Measurements from ENCODE around the gene EN1.

EN1 gene

GRCh38 chr2:118812552-118812951 is 34.9 kb downstream of the EN1 start:
- Histone ChIP-seq H3K9ac (ENCODE audit: low read depth in 1 of 2, low read length in 2 of 2) (no peak overlapping the region), H3K27me3 (ENCODE audit: control insufficient read depth in 2 of 2, insufficient read depth in 2 of 2, low read length in 2 of 2) (peaks cover 3 to 22% of the 10 kb centered on the region in 2 donors), H3K4me3 (ENCODE audit: low read length in 2 of 2) (no peak overlapping the region), H3K36me3 (ENCODE audit: control insufficient read depth in 2 of 2, insufficient read depth in 2 of 2, low read length in 2 of 2) (no peaks in the 10 kb centered on the region), H3K4me1 (ENCODE audit: control insufficient read depth in 2 of 2, insufficient read depth in 2 of 2, low read length in 2 of 2) (no peaks in the 10 kb centered on the region), H3K27ac (ENCODE audit: low read depth in 2 of 2, low read length in 2 of 2) (no peak overlapping the region), H3K9me3 (ENCODE audit: control insufficient read depth in 2 of 2, low read length in 2 of 2) (no peaks in the 10 kb centered on the region)

- Histone ChIP-seq H3K27ac (ENCODE audit: low read depth in 2 of 2, low read length in 2 of 2) (no peak overlapping the region), H3K27me3 (ENCODE audit: control insufficient read depth in 2 of 2, insufficient read depth in 2 of 2, low read length in 2 of 2) (peaks cover 3 to 18% of the 10 kb centered on the region in 2 donors), H3K9ac (ENCODE audit: low read depth in 1 of 2, low read length in 2 of 2) (no peak overlapping the region), H3K9me3 (ENCODE audit: control insufficient read depth in 2 of 2, low read length in 2 of 2) (no peaks in the 10 kb centered on the region), H3K4me1 (ENCODE audit: control insufficient read depth in 2 of 2, insufficient read depth in 2 of 2, low read length in 2 of 2) (no peaks in the 10 kb centered on the region), H3K4me3 (ENCODE audit: low read length in 2 of 2) (no peak overlapping the region), H3K36me3 (ENCODE audit: control insufficient read depth in 2 of 2, insufficient read depth in 2 of 2, low read length in 2 of 2) (no peaks in the 10 kb centered on the region)
These were observed 35.8 kb downstream of the EN1 start for GRCh38 chr2:118811514-118812115.

GRCh38 chr2:118810766-118811165 is 36.7 kb downstream of the EN1 start:
- no peaks in the 10 kb centered on the region for H3K9me3 ChIP-seq (ENCODE audit: control insufficient read depth in 2 of 2, low read length in 2 of 2)
- H3K27ac ChIP-seq (ENCODE audit: low read depth in 2 of 2, low read length in 2 of 2): no peak overlapping the region
- no peak overlapping the region for H3K4me3 ChIP-seq (ENCODE audit: low read length in 2 of 2)
- H3K27me3 ChIP-seq (ENCODE audit: control insufficient read depth in 2 of 2, insufficient read depth in 2 of 2, low read length in 2 of 2): peaks cover 0 to 17% of the 10 kb centered on the region in 2 donors
- no peak overlapping the region for H3K9ac ChIP-seq (ENCODE audit: low read depth in 1 of 2, low read length in 2 of 2)
- no peaks in the 10 kb centered on the region for H3K4me1 ChIP-seq (ENCODE audit: control insufficient read depth in 2 of 2, insufficient read depth in 2 of 2, low read length in 2 of 2)
- H3K36me3 ChIP-seq (ENCODE audit: control insufficient read depth in 2 of 2, insufficient read depth in 2 of 2, low read length in 2 of 2): no peaks in the 10 kb centered on the region

- Histone ChIP-seq H3K27ac (ENCODE audit: low read depth in 2 of 2, low read length in 2 of 2) (no peak overlapping the region), H3K36me3 (ENCODE audit: control insufficient read depth in 2 of 2, insufficient read depth in 2 of 2, low read length in 2 of 2) (no peaks in the 10 kb centered on the region), H3K4me1 (ENCODE audit: control insufficient read depth in 2 of 2, insufficient read depth in 2 of 2, low read length in 2 of 2) (no peaks in the 10 kb centered on the region), H3K4me3 (ENCODE audit: low read length in 2 of 2) (peak overlapping the region in 1 of 2 donors; percentile 30), H3K9me3 (ENCODE audit: control insufficient read depth in 2 of 2, low read length in 2 of 2) (no peaks in the 10 kb centered on the region), H3K27me3 (ENCODE audit: control insufficient read depth in 2 of 2, insufficient read depth in 2 of 2, low read length in 2 of 2) (peaks cover 0 to 11% of the 10 kb centered on the region in 2 donors), H3K9ac (ENCODE audit: low read depth in 1 of 2, low read length in 2 of 2) (no peak overlapping the region)
These were observed 39.0 kb downstream of the EN1 start for GRCh38 chr2:118808429-118808809.

GRCh38 chr2:118807668-118808428 is 39.6 kb downstream of the EN1 start:
- Histone ChIP-seq H3K27me3 (ENCODE audit: control insufficient read depth in 2 of 2, insufficient read depth in 2 of 2, low read length in 2 of 2) (peaks cover 0 to 11% of the 10 kb centered on the region in 2 donors), H3K27ac (ENCODE audit: low read depth in 2 of 2, low read length in 2 of 2) (no peak overlapping the region), H3K4me3 (ENCODE audit: low read length in 2 of 2) (no peak overlapping the region), H3K4me1 (ENCODE audit: control insufficient read depth in 2 of 2, insufficient read depth in 2 of 2, low read length in 2 of 2) (no peaks in the 10 kb centered on the region), H3K9me3 (ENCODE audit: control insufficient read depth in 2 of 2, low read length in 2 of 2) (no peaks in the 10 kb centered on the region), H3K9ac (ENCODE audit: low read depth in 1 of 2, low read length in 2 of 2) (no peak overlapping the region), H3K36me3 (ENCODE audit: control insufficient read depth in 2 of 2, insufficient read depth in 2 of 2, low read length in 2 of 2) (no peaks in the 10 kb centered on the region)

- Histone ChIP-seq H3K36me3 (ENCODE audit: control insufficient read depth in 2 of 2, insufficient read depth in 2 of 2, low read length in 2 of 2) (no peaks in the 10 kb centered on the region), H3K9me3 (ENCODE audit: control insufficient read depth in 2 of 2, low read length in 2 of 2) (no peaks in the 10 kb centered on the region), H3K27me3 (ENCODE audit: control insufficient read depth in 2 of 2, insufficient read depth in 2 of 2, low read length in 2 of 2) (peaks cover 0 to 11% of the 10 kb centered on the region in 2 donors), H3K4me3 (ENCODE audit: low read length in 2 of 2) (no peak overlapping the region), H3K4me1 (ENCODE audit: control insufficient read depth in 2 of 2, insufficient read depth in 2 of 2, low read length in 2 of 2) (no peaks in the 10 kb centered on the region), H3K27ac (ENCODE audit: low read depth in 2 of 2, low read length in 2 of 2) (no peak overlapping the region), H3K9ac (ENCODE audit: low read depth in 1 of 2, low read length in 2 of 2) (no peak overlapping the region)
These were observed 40.4 kb downstream of the EN1 start for GRCh38 chr2:118806797-118807667.

GRCh38 chr2:118805064-118805690 is 42.3 kb downstream of the EN1 start:
- Histone ChIP-seq H3K27ac (ENCODE audit: low read depth in 2 of 2, low read length in 2 of 2) (no peak overlapping the region), H3K27me3 (ENCODE audit: control insufficient read depth in 2 of 2, insufficient read depth in 2 of 2, low read length in 2 of 2) (peaks cover 0 to 11% of the 10 kb centered on the region in 2 donors), H3K4me1 (ENCODE audit: control insufficient read depth in 2 of 2, insufficient read depth in 2 of 2, low read length in 2 of 2) (no peaks in the 10 kb centered on the region), H3K9me3 (ENCODE audit: control insufficient read depth in 2 of 2, low read length in 2 of 2) (no peaks in the 10 kb centered on the region), H3K36me3 (ENCODE audit: control insufficient read depth in 2 of 2, insufficient read depth in 2 of 2, low read length in 2 of 2) (no peaks in the 10 kb centered on the region), H3K4me3 (ENCODE audit: low read length in 2 of 2) (no peak overlapping the region), H3K9ac (ENCODE audit: low read depth in 1 of 2, low read length in 2 of 2) (no peak overlapping the region)

- Histone ChIP-seq H3K27me3 (ENCODE audit: control insufficient read depth in 2 of 2, insufficient read depth in 2 of 2, low read length in 2 of 2) (peaks cover 2 to 3% of the 10 kb centered on the region in 2 donors), H3K9me3 (ENCODE audit: control insufficient read depth in 2 of 2, low read length in 2 of 2) (no peaks in the 10 kb centered on the region), H3K36me3 (ENCODE audit: control insufficient read depth in 2 of 2, insufficient read depth in 2 of 2, low read length in 2 of 2) (no peaks in the 10 kb centered on the region), H3K9ac (ENCODE audit: low read depth in 1 of 2, low read length in 2 of 2) (no peak overlapping the region), H3K27ac (ENCODE audit: low read depth in 2 of 2, low read length in 2 of 2) (no peak overlapping the region), H3K4me3 (ENCODE audit: low read length in 2 of 2) (no peak overlapping the region), H3K4me1 (ENCODE audit: control insufficient read depth in 2 of 2, insufficient read depth in 2 of 2, low read length in 2 of 2) (no peaks in the 10 kb centered on the region)
These were observed 44.4 kb downstream of the EN1 start for GRCh38 chr2:118803012-118803411.

GRCh38 chr2:118801151-118801550 is 46.3 kb downstream of the EN1 start:
- Histone ChIP-seq H3K27ac (ENCODE audit: low read depth in 2 of 2, low read length in 2 of 2) (no peak overlapping the region), H3K4me1 (ENCODE audit: control insufficient read depth in 2 of 2, insufficient read depth in 2 of 2, low read length in 2 of 2) (no peaks in the 10 kb centered on the region), H3K9ac (ENCODE audit: low read depth in 1 of 2, low read length in 2 of 2) (no peak overlapping the region), H3K27me3 (ENCODE audit: control insufficient read depth in 2 of 2, insufficient read depth in 2 of 2, low read length in 2 of 2) (peaks cover 0 to 2% of the 10 kb centered on the region in 2 donors), H3K9me3 (ENCODE audit: control insufficient read depth in 2 of 2, low read length in 2 of 2) (no peaks in the 10 kb centered on the region), H3K36me3 (ENCODE audit: control insufficient read depth in 2 of 2, insufficient read depth in 2 of 2, low read length in 2 of 2) (no peaks in the 10 kb centered on the region), H3K4me3 (ENCODE audit: low read length in 2 of 2) (no peak overlapping the region)

Data from mucosa of rectum (tissue), 2 donors.